Ovary (tissue), 9 donors: ENCODE results near the gene LENG9. TPM values are rescaled to one million over a fixed set of nuclear protein-coding genes. Genes with fewer than 3 reads are reported as not detected.

Source experiments
- DNase-seq, 5 donors: peaks; one replicate each; pipeline ENCODE4 v3.0.0-alpha.2; 2019 to 2020
- H3K27ac ChIP-seq, 2 donors: fragments of 200-600 bp; one replicate each; pipeline versions ENCODE4 v1.5.1 to v1.8.0; 2019 to 2022
- H3K27me3 ChIP-seq: fragments of 200-600 bp; one replicate; pipeline ENCODE4 v1.8.0; 2022
- H3K36me3 ChIP-seq: fragments of 200-600 bp; sonication (generic); one replicate; pipeline ENCODE4 v1.5.1; 2019
- H3K4me1 ChIP-seq: one replicate; pipeline ENCODE4 v1.8.1; 2013; ENCODE audit warnings: mild to moderate bottlenecking, moderate library complexity; ENCODE audit not compliant: insufficient read depth
- H3K4me3 ChIP-seq: fragments of 200-600 bp; sonication (generic); one replicate; pipeline ENCODE4 v1.5.1; 2017
- H3K9me3 ChIP-seq, 2 donors: fragments of 200-600 bp in 1 of 2; sonication (generic) in 1 of 2; one replicate each; pipeline versions ENCODE4 v1.5.1 to v1.8.1; 2013 to 2019; ENCODE audit warnings: mild to moderate bottlenecking in 1 of 2, moderate library complexity in 1 of 2
- EP300 ChIP-seq: sonication (generic); formaldehyde crosslinking; IDR thresholded peaks from one replicate; pipeline ENCODE4 v1.6.1; 2017; ENCODE audit warnings: antibody characterized with exemption
- POLR2A ChIP-seq: fragments of 450-650 bp; IDR thresholded peaks from one replicate; pipeline ENCODE4 v1.6.1; 2017; ENCODE audit warnings: antibody characterized with exemption, mild to moderate bottlenecking, moderate library complexity
- WGBS, 3 donors: extraction: QIAGEN DNeasy Blood & Tissue Kit in 1 of 3; methylation state at CpG; one replicate each; pipeline versions ENCODE4 v1.1.5 to v1.1.7; 2013 to 2017; 5-methylcytosine and 5-hydroxymethylcytosine counted together
- intact Hi-C, 4 donors: fragments of 100-400 bp; cut with DNase I; formaldehyde crosslinking; loops; one replicate each; pipeline versions ENCODE4 v1.11.0 to v1.15.1; 2022 to 2023
- polyA plus RNA-seq, 2 donors: library from polyadenylated mRNA; stranded (reverse); fragments of 200-250 nt in 1 of 2; fragments of 350-450 nt in 1 of 2; fragmentation: Illumina TruSeq in 1 of 2; extraction: RNeasy Lipid Tissue Mini Kit (QIAGEN cat#74804) in 1 of 2; gene quantifications; one replicate each; pipeline ENCODE4 v1.2.3, GENCODE V29; 2013 to 2014
- total RNA-seq, 7 donors: library from RNA; depleted of rRNA in 2 of 7; stranded (reverse); fragments of >200 nt in 2 of 7; fragmentation: NEBNext Ultra II Directional in 3 of 7; extraction: Animal tissue kit (Norgen Biotek cat#: 25700) in 3 of 7; gene quantifications; one replicate each; pipeline versions ENCODE4 v1.1.0 to v1.2.4, GENCODE V29; 2016 to 2023
- TF ChIP-seq, protein P1 (sequence below), 3 donors: fragments of 450-650 bp in 2 of 3; fragments of 200-600 bp in 1 of 3; IDR thresholded peaks; one replicate each; pipeline versions ENCODE4 v1.5.1 to v1.8.0; 2016 to 2022; ENCODE audit warnings: antibody characterized with exemption in 3 of 3, mild to moderate bottlenecking in 1 of 3
- donor health status: DM: no; HTN: no; CAD: no; lungs with moderate emphysema.
- donor health status: DM: no; HTN: no; CAD: no.
- donor health status: Bipolar disorder and iron deficiency.
- donor health status: DM: yes; HTN: yes; CAD: no.
- donor health status: DM: no; HTN: no; CAD: no.
- donor health status: DM: yes; HTN: yes; CAD: no.

The LENG9 gene
- total and polyA plus RNA-seq, 9 donors, result 0.70 to 8.3 (median 4.1) TPM

DNA sequence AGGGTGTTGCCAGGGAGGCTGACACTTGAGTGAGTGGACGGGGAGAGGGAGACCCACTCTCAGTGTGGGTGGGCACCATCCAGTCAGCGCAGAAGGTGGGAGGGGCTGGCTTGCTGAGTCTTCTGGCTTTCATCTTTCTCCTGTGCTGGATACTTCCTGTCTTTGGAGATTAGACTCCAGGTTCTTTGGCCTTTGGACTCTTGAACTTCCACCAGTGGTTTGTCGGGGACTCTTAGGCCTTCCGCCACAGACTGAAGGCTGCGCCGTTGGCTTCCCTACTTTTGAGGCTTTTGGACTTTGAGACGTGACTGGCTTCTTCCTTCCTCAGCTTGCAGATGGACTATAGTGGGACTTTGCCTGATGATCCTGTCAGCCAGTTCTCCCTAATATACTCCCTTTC lies 18.8 kb downstream of the LENG9 start:
- Histone ChIP-seq H3K4me1 (peaks cover 1% of the 10 kb centered on the region), H3K36me3 (no peaks in the 10 kb centered on the region), H3K27ac (no peak overlapping the region), H3K4me3 (no peak overlapping the region), H3K9me3 (no peaks in the 10 kb centered on the region), H3K27me3 (no peaks in the 10 kb centered on the region)
- intact Hi-C loops, result no loop called here
- WGBS, 3 donors, result 85 to 91% (median 91%) methylated on average over 7 of the region's 7 CpGs
- TF ChIP-seq POLR2A (no peak), EP300 (no peak)
- TF ChIP-seq, protein P1, sequence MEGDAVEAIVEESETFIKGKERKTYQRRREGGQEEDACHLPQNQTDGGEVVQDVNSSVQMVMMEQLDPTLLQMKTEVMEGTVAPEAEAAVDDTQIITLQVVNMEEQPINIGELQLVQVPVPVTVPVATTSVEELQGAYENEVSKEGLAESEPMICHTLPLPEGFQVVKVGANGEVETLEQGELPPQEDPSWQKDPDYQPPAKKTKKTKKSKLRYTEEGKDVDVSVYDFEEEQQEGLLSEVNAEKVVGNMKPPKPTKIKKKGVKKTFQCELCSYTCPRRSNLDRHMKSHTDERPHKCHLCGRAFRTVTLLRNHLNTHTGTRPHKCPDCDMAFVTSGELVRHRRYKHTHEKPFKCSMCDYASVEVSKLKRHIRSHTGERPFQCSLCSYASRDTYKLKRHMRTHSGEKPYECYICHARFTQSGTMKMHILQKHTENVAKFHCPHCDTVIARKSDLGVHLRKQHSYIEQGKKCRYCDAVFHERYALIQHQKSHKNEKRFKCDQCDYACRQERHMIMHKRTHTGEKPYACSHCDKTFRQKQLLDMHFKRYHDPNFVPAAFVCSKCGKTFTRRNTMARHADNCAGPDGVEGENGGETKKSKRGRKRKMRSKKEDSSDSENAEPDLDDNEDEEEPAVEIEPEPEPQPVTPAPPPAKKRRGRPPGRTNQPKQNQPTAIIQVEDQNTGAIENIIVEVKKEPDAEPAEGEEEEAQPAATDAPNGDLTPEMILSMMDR (IDR thresholded peaks at IDR 0.05), result no peak
- no peak for DNase-seq

DNA sequence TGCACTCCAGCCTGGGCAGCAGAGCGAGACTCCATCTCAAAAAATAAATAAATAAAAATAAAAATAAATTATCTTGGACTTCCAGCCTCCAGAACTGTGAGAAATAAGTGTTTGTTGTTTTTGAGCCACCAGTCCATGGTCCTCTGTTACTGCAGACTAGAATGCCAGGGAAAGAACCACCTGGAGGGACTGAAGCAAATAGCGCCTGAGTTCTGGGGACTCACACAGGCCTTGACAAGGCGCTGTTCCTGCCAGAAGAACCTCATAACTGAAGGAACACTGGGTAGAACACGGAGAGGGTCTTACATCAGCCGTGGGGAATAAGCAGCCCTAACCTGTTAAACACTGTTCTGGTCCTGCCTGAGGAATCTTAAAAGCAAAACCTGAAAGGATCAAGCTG lies 22.9 kb downstream of the LENG9 start:
- no peak overlapping the region for H3K4me3 ChIP-seq
- peaks cover 7% of the 10 kb centered on the region for H3K4me1 ChIP-seq
- no peak overlapping the region for H3K27ac ChIP-seq
- intact Hi-C loops, result no loop called here
- 84 to 90% (median 90%) methylated on average over 5 of the region's 5 CpGs for WGBS, 3 donors
- no peak for TF ChIP-seq POLR2A
- TF ChIP-seq, protein P1 (IDR thresholded peaks at IDR 0.05), result no peak
- no peak for TF ChIP-seq EP300
- H3K27me3 ChIP-seq, result no peaks in the 10 kb centered on the region
- H3K36me3 ChIP-seq, result no peaks in the 10 kb centered on the region
- no peaks in the 10 kb centered on the region for H3K9me3 ChIP-seq
- DNase-seq, result no peak

GRCh38 chr19:54439174-54439851 lies 24.3 kb downstream of the LENG9 start:
- no peaks in the 10 kb centered on the region for H3K27me3 ChIP-seq
- intact Hi-C loops, result no loop called here
- H3K4me3 ChIP-seq, result no peak overlapping the region
- no peak for TF ChIP-seq POLR2A
- TF ChIP-seq EP300, result no peak
- TF ChIP-seq, protein P1 (IDR thresholded peaks at IDR 0.05), result no peak
- 55 to 66% (median 60%) methylated on average over 15 of the region's 15 CpGs for WGBS, 3 donors
- peak in 2 of 5 donors; percentile 31 to 47 for DNase-seq
- H3K36me3 ChIP-seq, result no peaks in the 10 kb centered on the region
- H3K4me1 ChIP-seq, result peaks cover 17% of the 10 kb centered on the region
- H3K27ac ChIP-seq, result no peak overlapping the region
- no peaks in the 10 kb centered on the region for H3K9me3 ChIP-seq

GRCh38 chr19:54436628-54437252 lies 26.8 kb downstream of the LENG9 start:
- TF ChIP-seq, protein P1 (IDR thresholded peaks at IDR 0.05), result no peak
- no peak for TF ChIP-seq POLR2A
- no peak for TF ChIP-seq EP300
- intact Hi-C loops, result no loop called here
- Histone ChIP-seq H3K4me3 (no peak overlapping the region), H3K36me3 (no peaks in the 10 kb centered on the region), H3K27ac (peak overlapping the region in 1 of 2 donors; percentile 66), H3K27me3 (no peaks in the 10 kb centered on the region), H3K4me1 (peaks cover 17% of the 10 kb centered on the region), H3K9me3 (no peaks in the 10 kb centered on the region)
- DNase-seq, result peak in 1 of 5 donors; percentile 61
- 36 to 42% (median 39%) methylated on average over 10 of the region's 10 CpGs for WGBS, 3 donors
